Fibroblast of pulmonary artery (primary cell): ENCODE results near the gene HPS5.
"Not testable (repeated sequence)": the region's sequence is repeated elsewhere in the genome, so short reads cannot be mapped to it uniquely, and the experiment has no call there.

ENCODE experiments used
- DNase-seq: peaks from one replicate; pipeline ENCODE4 v3.0.0-alpha.2; 2010; ENCODE audit warnings: low read depth
- H3K4me3 ChIP-seq: replicated peaks from 2 replicates; pipeline ENCODE4 v1.5.1; 2011; ENCODE audit warnings: low read depth, mild to moderate bottlenecking, control low read depth, low read length, moderate library complexity
- TF ChIP-seq, protein P1 (sequence below): IDR thresholded peaks from 2 replicates; pipeline ENCODE4 v1.5.1; 2011; ENCODE audit warnings: mild to moderate bottlenecking, control low read depth, low read length, inconsistent platforms; ENCODE audit errors: missing control alignments

The HPS5 gene

DNA sequence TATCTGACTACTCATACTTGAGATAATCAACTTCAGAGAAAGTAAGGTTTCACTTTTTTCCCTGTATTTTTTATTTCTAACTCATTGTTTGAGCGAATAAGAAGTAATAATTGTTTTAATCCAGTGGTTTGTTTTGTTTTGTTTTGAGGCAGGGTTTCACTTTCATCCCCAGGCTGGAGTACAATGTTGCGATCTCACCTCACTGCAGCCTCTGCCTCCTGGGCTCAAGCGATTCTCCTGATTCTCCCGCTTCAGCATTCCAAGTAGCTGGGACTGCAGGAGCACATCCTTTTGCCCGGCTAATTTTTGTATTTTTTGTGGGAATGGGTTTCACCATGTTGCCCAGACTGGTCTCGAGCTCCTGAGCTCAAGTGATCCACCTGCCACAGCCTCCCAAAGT, 9.0 kb upstream of the HPS5 start:
- TF ChIP-seq, protein P1, sequence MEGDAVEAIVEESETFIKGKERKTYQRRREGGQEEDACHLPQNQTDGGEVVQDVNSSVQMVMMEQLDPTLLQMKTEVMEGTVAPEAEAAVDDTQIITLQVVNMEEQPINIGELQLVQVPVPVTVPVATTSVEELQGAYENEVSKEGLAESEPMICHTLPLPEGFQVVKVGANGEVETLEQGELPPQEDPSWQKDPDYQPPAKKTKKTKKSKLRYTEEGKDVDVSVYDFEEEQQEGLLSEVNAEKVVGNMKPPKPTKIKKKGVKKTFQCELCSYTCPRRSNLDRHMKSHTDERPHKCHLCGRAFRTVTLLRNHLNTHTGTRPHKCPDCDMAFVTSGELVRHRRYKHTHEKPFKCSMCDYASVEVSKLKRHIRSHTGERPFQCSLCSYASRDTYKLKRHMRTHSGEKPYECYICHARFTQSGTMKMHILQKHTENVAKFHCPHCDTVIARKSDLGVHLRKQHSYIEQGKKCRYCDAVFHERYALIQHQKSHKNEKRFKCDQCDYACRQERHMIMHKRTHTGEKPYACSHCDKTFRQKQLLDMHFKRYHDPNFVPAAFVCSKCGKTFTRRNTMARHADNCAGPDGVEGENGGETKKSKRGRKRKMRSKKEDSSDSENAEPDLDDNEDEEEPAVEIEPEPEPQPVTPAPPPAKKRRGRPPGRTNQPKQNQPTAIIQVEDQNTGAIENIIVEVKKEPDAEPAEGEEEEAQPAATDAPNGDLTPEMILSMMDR: no peak
- no peak for DNase-seq
- no peak overlapping the region for H3K4me3 ChIP-seq

DNA sequence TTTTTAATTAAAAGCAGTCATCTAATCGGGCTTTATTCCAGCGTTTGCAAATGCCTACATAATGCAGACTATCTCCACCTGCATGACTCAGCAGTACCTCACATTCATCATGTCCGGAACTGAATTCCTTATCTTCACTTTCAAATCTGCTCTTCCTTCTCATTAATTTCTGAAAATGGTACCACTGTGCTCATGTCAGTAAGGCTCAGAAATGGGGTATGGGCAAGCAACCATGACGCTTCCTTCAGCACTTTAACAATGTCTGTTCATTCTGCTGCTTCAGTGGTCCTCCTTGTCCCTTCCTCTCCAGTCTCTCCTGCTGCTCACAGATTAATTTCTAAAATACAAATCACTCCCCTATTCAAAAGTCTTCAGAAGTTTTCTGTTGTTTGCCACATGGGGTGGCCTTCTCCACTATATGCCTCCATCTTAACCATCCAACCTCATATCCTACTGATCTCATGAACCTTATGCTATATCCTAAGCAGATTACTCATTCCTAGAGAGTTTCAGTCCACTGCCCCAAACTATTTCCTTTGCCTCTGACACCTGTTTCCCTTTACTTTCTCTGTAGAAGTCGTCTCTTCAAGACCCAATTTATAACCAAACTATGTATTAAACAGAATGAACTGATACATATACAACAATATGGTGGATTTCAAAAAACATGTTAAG, 7.4 kb upstream of the HPS5 start:
- TF ChIP-seq, protein P1: no peak
- no peak for DNase-seq
- H3K4me3 ChIP-seq: no peak overlapping the region

DNA sequence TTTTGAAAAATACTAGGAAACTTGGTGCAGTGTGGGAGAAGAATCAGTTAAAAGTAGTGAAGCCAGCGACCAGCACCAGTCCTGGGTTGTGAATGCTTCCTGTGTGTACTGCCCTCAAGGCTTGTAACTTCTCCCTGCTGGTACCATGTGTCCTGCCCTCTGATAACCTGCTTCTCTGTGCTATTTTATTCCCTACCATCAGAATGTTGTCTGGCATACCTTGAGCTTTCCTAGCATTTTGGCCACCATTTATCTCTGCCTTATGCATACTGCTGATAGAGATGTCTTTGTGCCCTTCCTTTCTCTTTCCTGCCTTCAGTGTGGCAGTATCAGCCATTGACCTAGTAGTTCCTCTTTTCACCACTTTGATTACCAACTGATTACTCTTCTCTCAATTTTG, 2.4 kb upstream of the HPS5 start:
- TF ChIP-seq, protein P1: no peak
- DNase-seq: no peak
- H3K4me3 ChIP-seq: peak overlapping the region; percentile 71

DNA sequence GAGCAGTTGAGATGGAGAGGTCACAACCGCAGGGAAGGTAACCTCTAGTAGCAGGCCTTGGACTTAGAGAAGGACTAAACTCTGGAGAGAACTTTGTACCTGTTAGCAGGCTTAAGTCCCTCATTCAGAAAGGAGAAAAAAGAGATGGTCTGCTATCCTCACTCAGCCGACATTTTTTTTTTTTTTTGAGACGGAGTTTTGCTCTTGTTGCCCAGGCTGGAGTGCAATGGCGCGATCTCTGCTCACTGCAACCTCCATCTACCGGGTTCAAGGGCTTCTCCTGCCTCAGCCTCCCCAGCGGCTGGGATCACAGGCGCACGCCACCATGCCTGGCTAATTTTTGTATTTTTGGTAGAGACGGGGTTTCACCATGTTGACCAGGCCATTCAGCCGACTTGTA, 1.9 kb upstream of the HPS5 start:
- DNase-seq: not testable (repeated sequence)
- peak overlapping the region; percentile 71 for H3K4me3 ChIP-seq

DNA sequence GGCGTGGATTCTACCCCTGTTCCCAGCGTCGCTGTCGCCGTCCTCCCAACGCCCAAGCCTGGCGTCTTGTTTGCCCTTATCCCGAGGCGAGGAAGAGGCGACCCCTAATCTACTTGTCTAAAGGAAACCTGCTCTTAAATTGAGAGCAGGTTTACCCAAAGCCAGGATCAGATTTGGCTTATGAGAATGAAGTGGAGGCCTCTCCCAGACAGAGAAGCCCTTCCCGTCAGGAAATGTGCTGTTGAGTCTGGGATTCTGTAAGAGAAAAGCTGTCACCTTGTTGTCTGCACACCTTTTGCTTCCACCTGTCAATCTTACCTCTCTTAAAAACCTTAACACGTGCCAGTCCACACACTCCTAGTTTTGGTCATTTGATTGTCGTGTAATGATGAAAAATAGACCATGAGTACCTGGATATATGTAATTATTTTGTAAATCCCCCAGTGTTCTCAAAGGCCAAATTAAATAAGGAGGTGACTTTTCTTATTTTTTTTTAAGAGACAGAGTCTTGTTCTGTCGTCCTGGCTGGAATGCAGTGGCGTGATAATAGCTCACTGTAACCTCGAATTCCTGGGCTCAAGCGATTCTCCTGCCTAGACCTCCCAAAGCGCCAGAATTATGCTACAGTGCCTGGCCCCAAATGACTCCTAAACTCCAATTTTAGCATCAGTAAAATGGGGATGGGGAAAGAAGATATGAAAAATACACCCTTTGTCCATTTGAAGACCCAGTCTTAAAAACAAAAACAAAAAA, 1.1 kb upstream of the HPS5 start:
- TF ChIP-seq, protein P1: no peak
- no peak for DNase-seq
- peak overlapping the region; percentile 71 for H3K4me3 ChIP-seq

DNA sequence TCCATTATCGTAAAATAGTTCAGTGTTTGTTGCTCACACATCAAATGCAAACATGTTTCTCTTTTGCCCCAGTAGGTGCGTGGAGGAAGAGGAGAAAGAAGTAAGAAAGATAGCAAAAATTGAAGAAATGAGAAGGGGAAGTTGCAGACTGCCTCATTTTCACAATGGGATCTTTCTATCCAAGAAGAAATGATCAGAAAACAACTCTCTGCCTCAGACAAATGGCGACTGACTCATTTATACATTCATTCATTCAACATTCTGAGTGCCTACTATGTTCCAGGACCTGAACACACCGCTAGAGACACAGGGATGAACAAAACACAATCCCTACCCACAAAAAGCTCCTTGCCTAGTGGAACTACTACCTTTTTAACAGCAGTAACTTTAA, 367 bp downstream of the HPS5 start:
- peak overlapping the region; percentile 71 for H3K4me3 ChIP-seq
- TF ChIP-seq, protein P1: no peak
- no peak for DNase-seq

DNA sequence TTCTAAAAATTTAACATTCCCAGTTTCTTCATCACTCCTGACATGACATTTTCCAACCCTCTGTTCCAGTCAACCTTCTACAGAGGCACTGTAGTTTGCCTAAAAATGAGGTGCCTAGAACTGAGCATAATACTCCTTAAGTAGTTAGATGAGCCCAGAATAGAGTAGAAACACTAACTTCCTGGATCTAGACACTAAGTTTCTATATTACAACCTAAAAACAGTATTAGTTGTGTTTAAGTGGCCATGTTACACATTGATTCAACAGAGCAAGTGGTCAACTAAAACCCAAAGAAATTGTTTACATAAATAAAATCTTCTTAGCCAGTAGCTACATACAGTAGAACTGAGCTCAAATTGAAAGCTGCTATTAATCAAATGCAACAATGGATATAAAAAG, 1.3 kb downstream of the HPS5 start:
- TF ChIP-seq, protein P1: no peak
- peak overlapping the region; percentile 71 for H3K4me3 ChIP-seq
- DNase-seq: no peak
